GM19193 (cell line): ENCODE results near the gene DOCK9.

Experiments used
- POLR2A ChIP-seq: IDR thresholded peaks from 4 replicates; pipeline ENCODE4 v1.6.1; 2011; ENCODE audit not compliant: insufficient read depth, insufficient read length; ENCODE audit errors: extremely low read depth

The DOCK9 gene

GRCh38 chr13:98970330-98970729 lies 7.5 kb downstream of the DOCK9 start:
- no peak for TF ChIP-seq POLR2A

- TF ChIP-seq POLR2A = no peak
Observed at GRCh38 chr13:98967491-98967890, 10.4 kb downstream of the DOCK9 start.

GRCh38 chr13:98966019-98966418 lies 11.8 kb downstream of the DOCK9 start:
- no peak for TF ChIP-seq POLR2A

GRCh38 chr13:98965325-98965724 lies 12.5 kb downstream of the DOCK9 start:
- TF ChIP-seq POLR2A = no peak

GRCh38 chr13:98963917-98964316 lies 13.9 kb downstream of the DOCK9 start:
- no peak for TF ChIP-seq POLR2A

GRCh38 chr13:98962901-98963590 lies 14.8 kb downstream of the DOCK9 start:
- no peak for TF ChIP-seq POLR2A

- no peak for TF ChIP-seq POLR2A
Observed at GRCh38 chr13:98961503-98962105, 16.3 kb downstream of the DOCK9 start.

- TF ChIP-seq POLR2A = no peak
Observed at GRCh38 chr13:98960606-98961502, 17.0 kb downstream of the DOCK9 start.

- TF ChIP-seq POLR2A = no peak
Observed at GRCh38 chr13:98959786-98960605, 17.9 kb downstream of the DOCK9 start.

GRCh38 chr13:98959291-98959690 lies 18.6 kb downstream of the DOCK9 start:
- TF ChIP-seq POLR2A = no peak

- no peak for TF ChIP-seq POLR2A
Observed at GRCh38 chr13:98958443-98958794, 19.4 kb downstream of the DOCK9 start.

- TF ChIP-seq POLR2A = no peak
Observed at GRCh38 chr13:98957731-98958442, 20.0 kb downstream of the DOCK9 start.

- no peak for TF ChIP-seq POLR2A
Observed at GRCh38 chr13:98955336-98955735, 22.5 kb downstream of the DOCK9 start.

- TF ChIP-seq POLR2A = no peak
Observed at GRCh38 chr13:98954313-98954712, 23.6 kb downstream of the DOCK9 start.
